ENCODE results near the gene BTLA.
"Not testable (repeated sequence)": the region's sequence is repeated elsewhere in the genome, so short reads cannot be mapped to it uniquely, and the experiment has no call there.

Gene BTLA

GRCh38 chr3:112489674-112490479, 9.4 kb downstream of the BTLA start:
- no peak for DNase-seq

- DNase-seq: no peak
Observed at GRCh38 chr3:112486811-112487505, 12.3 kb downstream of the BTLA start.

- no peak for DNase-seq
Observed at GRCh38 chr3:112484352-112484751, 14.9 kb downstream of the BTLA start.

- no peak for DNase-seq
Observed at GRCh38 chr3:112482675-112483074, 16.6 kb downstream of the BTLA start.

GRCh38 chr3:112481302-112481721, 18.0 kb downstream of the BTLA start:
- DNase-seq: no peak

GRCh38 chr3:112477891-112478290, 21.4 kb downstream of the BTLA start:
- no peak for DNase-seq

- no peak for DNase-seq
Observed at GRCh38 chr3:112476346-112476745, 22.9 kb downstream of the BTLA start.

- no peak for DNase-seq
Observed at GRCh38 chr3:112474796-112475195, 24.5 kb downstream of the BTLA start.

- no peak for DNase-seq
Observed at GRCh38 chr3:112472691-112473090, 26.6 kb downstream of the BTLA start.

GRCh38 chr3:112471596-112472325, 27.5 kb downstream of the BTLA start:
- DNase-seq: no peak

- DNase-seq: no peak
Observed at GRCh38 chr3:112470788-112471187, 28.5 kb downstream of the BTLA start.

- no peak for DNase-seq
Observed at GRCh38 chr3:112469671-112470070, 29.6 kb downstream of the BTLA start.

GRCh38 chr3:112467539-112467938, 31.7 kb downstream of the BTLA start:
- DNase-seq: no peak

GRCh38 chr3:112466020-112466419, 33.3 kb downstream of the BTLA start:
- DNase-seq: no peak

- DNase-seq: no peak
Observed at GRCh38 chr3:112464264-112464663, 35.0 kb downstream of the BTLA start.

- DNase-seq: no peak
Observed at GRCh38 chr3:112463250-112463649, 36.0 kb downstream of the BTLA start.

- not testable (repeated sequence) for DNase-seq
Observed at GRCh38 chr3:112461787-112462186, 37.5 kb downstream of the BTLA start.

- DNase-seq: no peak
Observed at GRCh38 chr3:112460519-112461195, 38.6 kb downstream of the BTLA start.

GRCh38 chr3:112459750-112460149, 39.5 kb downstream of the BTLA start:
- DNase-seq: no peak

- no peak for DNase-seq
Observed at GRCh38 chr3:112456147-112456546, 43.1 kb downstream of the BTLA start.

- DNase-seq: no peak
Observed at GRCh38 chr3:112448939-112449338, 50.3 kb downstream of the BTLA start.

- DNase-seq: no peak
Observed at GRCh38 chr3:112446343-112446742, 52.9 kb downstream of the BTLA start.

- DNase-seq: no peak
Observed at GRCh38 chr3:112445839-112446238, 53.4 kb downstream of the BTLA start.

Measured in activated naive CD4-positive, alpha-beta T cell treated with Interleukin-2 at 50 U/mL for 16 hours (primary cell).